Stomach (tissue), 4 donors: Measurements from ENCODE around the gene IP6K1.

Experiments used
- POLR2A ChIP-seq, 4 donors: fragments of 450-650 bp; IDR thresholded peaks; one replicate each; pipeline ENCODE4 v1.6.1; 2016; ENCODE audit warnings: antibody characterized with exemption in 4 of 4, control low read depth in 2 of 4, mild to moderate bottlenecking in 1 of 4, moderate library complexity in 1 of 4
- POLR2AphosphoS5 ChIP-seq, 3 donors: sonication (generic); formaldehyde crosslinking; IDR thresholded peaks; one replicate each; pipeline ENCODE4 v1.6.1; 2016; ENCODE audit warnings: antibody characterized with exemption in 3 of 3
- TF ChIP-seq, protein P1 (sequence below), 7 experiments: fragments of 450-650 bp in 4 of 7; fragments of 200-600 bp in 3 of 7; sonication (generic) in 3 of 7; IDR thresholded peaks; one replicate each; pipeline ENCODE4 v1.5.1; 2016 to 2019; ENCODE audit warnings: antibody characterized with exemption in 7 of 7, control low read depth in 2 of 7, mild to moderate bottlenecking in 1 of 7

DNA sequence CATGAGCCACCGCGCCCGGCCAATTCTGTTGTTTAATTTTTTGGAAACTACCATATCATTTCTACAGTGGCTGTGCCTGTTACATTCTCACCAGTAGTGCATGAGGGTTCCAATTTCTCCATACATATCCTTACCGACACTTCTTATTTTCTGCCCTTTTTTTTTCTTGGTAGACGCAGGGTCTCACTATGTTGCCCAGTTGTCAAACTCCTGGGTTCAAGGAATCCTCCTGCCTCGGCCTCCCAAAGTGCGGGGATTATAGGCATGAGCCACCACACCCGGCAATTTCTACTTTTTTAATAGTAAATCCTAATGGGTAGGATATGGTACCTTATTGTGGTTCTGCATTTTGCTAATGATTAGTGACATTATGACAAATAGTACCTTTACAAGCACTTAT is 76.5 kb downstream of the IP6K1 start:
- TF ChIP-seq, protein P1, sequence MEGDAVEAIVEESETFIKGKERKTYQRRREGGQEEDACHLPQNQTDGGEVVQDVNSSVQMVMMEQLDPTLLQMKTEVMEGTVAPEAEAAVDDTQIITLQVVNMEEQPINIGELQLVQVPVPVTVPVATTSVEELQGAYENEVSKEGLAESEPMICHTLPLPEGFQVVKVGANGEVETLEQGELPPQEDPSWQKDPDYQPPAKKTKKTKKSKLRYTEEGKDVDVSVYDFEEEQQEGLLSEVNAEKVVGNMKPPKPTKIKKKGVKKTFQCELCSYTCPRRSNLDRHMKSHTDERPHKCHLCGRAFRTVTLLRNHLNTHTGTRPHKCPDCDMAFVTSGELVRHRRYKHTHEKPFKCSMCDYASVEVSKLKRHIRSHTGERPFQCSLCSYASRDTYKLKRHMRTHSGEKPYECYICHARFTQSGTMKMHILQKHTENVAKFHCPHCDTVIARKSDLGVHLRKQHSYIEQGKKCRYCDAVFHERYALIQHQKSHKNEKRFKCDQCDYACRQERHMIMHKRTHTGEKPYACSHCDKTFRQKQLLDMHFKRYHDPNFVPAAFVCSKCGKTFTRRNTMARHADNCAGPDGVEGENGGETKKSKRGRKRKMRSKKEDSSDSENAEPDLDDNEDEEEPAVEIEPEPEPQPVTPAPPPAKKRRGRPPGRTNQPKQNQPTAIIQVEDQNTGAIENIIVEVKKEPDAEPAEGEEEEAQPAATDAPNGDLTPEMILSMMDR (IDR thresholded peaks at IDR 0.05), result no peak
- no peak for TF ChIP-seq POLR2AphosphoS5 (IDR thresholded peaks at IDR 0.05)
- no peak for TF ChIP-seq POLR2A (IDR thresholded peaks at IDR 0.05)
